ENCODE measurements around the gene SRRM3. TPM values are rescaled to one million over a fixed set of nuclear protein-coding genes. Genes with fewer than 3 reads are reported as not detected.

Gene SRRM3
- total RNA-seq, 1 experiment from 2014 or later, result 0.74 TPM

DNA sequence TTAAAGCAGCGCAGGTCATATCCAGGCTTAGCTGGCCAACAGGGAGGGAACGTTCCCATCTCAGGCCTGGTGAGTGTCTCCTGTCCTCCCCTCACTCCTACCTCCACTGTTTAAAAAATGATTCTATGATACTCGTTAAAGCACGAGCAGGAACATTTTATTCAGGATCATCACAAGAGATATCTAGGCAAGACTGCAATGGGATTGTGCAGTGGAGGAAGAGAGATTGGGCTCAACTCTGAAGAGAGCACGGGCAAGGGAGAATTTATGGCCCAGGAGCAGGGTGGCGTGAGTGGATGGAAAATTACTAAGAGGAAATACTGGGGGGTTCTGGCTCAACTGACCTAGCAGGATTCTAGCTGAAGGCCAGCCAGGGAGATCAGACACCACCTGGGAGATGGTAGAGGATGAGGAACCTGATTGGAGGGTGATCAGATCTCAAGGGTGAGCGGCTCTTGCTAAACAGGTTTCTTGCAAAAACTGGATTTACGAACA is 91.8 kb downstream of the SRRM3 start:
- CTCF ChIA-PET, result no interaction called here
- H3K4me1 ChIP-seq (replicated peaks; ENCODE audit: insufficient read depth), result peaks cover 75% of the 10 kb centered on the region
- intact Hi-C loops (cut with micrococcal nuclease; ENCODE audit: unreplicated experiment), result loop anchor here (5.0 kb wide), 2 partner anchors 206 to 246 kb away; partner anchors contain the start of genes MDH2 and STYXL1
- no peaks in the 10 kb centered on the region for H3K9me3 ChIP-seq (ENCODE audit: insufficient read depth, low read depth)
- no peaks in the 10 kb centered on the region for H3K36me3 ChIP-seq (ENCODE audit: low read depth)
- H3F3A ChIP-seq (ENCODE audit: insufficient read depth, low read depth), result peaks cover 74% of the 10 kb centered on the region
- DNase-seq, result peak; percentile 80 to 92
- POLR2A ChIA-PET (ENCODE audit: unreplicated experiment), result no interaction called here
- H3K27me3 ChIP-seq (ENCODE audit: insufficient read depth, low read depth), result no peaks in the 10 kb centered on the region
- H4K20me1 ChIP-seq (ENCODE audit: insufficient read depth), result no peaks in the 10 kb centered on the region
- TF ChIP-seq EZH2 (IDR thresholded peaks at IDR 0.05; ENCODE audit: low read depth), result no peak
- TF ChIP-seq, protein P1, sequence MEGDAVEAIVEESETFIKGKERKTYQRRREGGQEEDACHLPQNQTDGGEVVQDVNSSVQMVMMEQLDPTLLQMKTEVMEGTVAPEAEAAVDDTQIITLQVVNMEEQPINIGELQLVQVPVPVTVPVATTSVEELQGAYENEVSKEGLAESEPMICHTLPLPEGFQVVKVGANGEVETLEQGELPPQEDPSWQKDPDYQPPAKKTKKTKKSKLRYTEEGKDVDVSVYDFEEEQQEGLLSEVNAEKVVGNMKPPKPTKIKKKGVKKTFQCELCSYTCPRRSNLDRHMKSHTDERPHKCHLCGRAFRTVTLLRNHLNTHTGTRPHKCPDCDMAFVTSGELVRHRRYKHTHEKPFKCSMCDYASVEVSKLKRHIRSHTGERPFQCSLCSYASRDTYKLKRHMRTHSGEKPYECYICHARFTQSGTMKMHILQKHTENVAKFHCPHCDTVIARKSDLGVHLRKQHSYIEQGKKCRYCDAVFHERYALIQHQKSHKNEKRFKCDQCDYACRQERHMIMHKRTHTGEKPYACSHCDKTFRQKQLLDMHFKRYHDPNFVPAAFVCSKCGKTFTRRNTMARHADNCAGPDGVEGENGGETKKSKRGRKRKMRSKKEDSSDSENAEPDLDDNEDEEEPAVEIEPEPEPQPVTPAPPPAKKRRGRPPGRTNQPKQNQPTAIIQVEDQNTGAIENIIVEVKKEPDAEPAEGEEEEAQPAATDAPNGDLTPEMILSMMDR (conservative IDR thresholded peaks at IDR 0.05), result no peak
- H2AFZ ChIP-seq, result no peak overlapping the region
- H3K4me3 ChIP-seq, result no peak overlapping the region
- peak overlapping the region; percentile 80 for H3K4me2 ChIP-seq
- H3K79me2 ChIP-seq (ENCODE audit: low read depth), result no peaks in the 10 kb centered on the region
- H3K9me2 ChIP-seq (ENCODE audit: insufficient read depth), result no peaks in the 10 kb centered on the region
- H3K27ac ChIP-seq, result peak overlapping the region; percentile 93
- BruUV-seq (replicated peaks), result no TSS peak

DNA sequence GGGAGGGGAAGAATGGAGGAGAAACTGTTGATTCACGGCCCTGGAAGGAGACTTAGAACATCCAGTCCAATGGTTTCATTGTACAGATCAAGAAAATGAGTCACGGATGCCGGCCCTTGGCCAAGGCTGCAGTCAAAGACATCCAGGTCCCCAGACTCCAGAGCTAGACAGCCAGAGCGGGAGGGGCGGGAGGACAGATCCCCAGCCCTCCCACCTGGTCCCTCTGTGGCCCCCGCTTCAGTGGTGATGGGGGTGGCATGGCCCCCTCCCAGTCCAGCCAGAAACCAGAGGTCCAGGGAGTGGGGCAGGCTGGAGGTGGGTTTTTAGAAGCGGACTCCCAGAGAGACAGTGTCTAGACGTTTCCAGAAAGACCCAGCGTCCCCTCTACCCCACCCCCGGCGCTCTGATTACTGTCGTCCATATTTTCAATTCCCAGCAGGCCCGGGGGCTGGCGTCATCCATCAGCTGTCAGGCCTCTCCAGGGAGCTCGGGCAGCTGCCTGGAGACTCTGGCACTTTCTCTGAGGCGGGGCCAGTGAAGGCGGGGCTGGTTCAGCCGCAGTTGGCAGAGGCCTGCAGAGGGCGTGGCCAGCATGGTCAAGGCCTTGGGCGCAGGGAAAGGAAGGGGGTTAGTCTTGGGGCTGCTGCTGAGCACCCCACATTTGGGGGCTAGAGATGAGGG is 92.8 kb downstream of the SRRM3 start:
- H3K27me3 ChIP-seq (ENCODE audit: insufficient read depth, low read depth), result no peaks in the 10 kb centered on the region
- POLR2A ChIA-PET (ENCODE audit: unreplicated experiment), result interaction anchor here (0.5 to 0.6 kb wide), 2 partner anchors 212 to 1615 kb away, joined by 3 to 7 read pairs; no protein-coding TSS in a partner anchor
- H3K27ac ChIP-seq, result peak overlapping the region; percentile 93
- no peaks in the 10 kb centered on the region for H3K79me2 ChIP-seq (ENCODE audit: low read depth)
- no peaks in the 10 kb centered on the region for H3K9me3 ChIP-seq (ENCODE audit: insufficient read depth, low read depth)
- TF ChIP-seq, protein P1 (conservative IDR thresholded peaks at IDR 0.05), result no peak
- no peak for TF ChIP-seq EZH2 (IDR thresholded peaks at IDR 0.05; ENCODE audit: low read depth)
- no peak overlapping the region for H3K4me3 ChIP-seq
- peaks cover 80% of the 10 kb centered on the region for H3K4me1 ChIP-seq (replicated peaks; ENCODE audit: insufficient read depth)
- H3F3A ChIP-seq (ENCODE audit: insufficient read depth, low read depth), result peaks cover 72% of the 10 kb centered on the region
- H3K9me2 ChIP-seq (ENCODE audit: insufficient read depth), result no peaks in the 10 kb centered on the region
- no peaks in the 10 kb centered on the region for H3K36me3 ChIP-seq (ENCODE audit: low read depth)
- intact Hi-C loops (cut with micrococcal nuclease; ENCODE audit: unreplicated experiment), result loop anchor here (5.0 kb wide), 2 partner anchors 207 to 247 kb away; partner anchors contain the start of genes MDH2 and STYXL1
- DNase-seq, result peak; percentile 52 to 95
- CTCF ChIA-PET, result interaction anchor here (0.6 kb wide), 3 partner anchors 12 to 818 kb away, joined by 3 to 10 read pairs (median 5); no protein-coding TSS in a partner anchor
- no TSS peak for BruUV-seq (replicated peaks)
- no peaks in the 10 kb centered on the region for H4K20me1 ChIP-seq (ENCODE audit: insufficient read depth)
- no peak overlapping the region for H2AFZ ChIP-seq
- peak overlapping the region; percentile 80 for H3K4me2 ChIP-seq

DNA sequence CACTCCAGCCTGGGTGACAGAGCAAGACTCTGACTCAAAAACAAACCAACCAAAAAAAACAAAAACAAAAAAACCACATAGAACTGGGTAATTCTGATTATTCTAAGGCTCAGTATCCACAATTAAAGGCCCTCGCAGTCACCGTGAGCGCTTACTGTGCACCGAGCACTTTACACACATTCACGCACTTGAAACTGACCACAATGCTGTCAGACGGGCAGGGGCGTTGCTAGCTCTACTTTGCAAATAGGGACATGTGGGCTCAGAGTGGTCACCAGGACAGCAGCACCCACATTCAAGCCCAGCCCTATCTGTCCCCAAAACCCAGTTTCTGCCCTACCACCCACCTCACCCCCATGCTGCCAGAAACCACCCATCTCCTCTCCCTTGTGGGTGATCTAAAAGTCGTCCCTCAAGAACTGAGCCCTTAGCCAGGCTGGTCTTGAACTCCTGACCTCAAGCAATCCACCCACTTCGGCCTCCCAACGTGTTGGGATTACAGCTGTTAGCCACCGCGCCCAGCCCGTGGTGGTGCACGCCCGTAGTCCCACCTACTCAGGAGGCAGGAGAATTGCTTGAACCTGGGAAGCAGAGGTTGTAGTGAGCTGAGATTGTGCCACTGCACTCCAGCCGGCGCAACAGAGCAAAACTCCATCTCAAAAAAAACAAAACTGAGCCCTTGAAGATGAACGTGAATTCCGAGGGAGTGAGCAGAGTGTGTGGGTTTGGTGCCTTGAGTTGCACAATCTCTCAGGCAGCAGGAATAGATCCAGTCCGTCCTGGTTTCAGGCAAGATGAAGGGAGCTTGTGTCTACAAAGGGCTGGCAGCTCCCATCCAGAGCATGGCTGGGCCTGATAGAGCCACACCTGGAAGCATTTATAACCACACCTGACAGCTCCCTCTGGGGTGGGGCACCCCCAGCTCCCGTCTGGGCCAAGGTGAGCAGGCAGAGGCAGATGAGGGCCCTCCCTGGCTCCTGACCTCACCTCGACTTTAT is 95.3 kb downstream of the SRRM3 start:
- Histone ChIP-seq H3K27me3 (ENCODE audit: insufficient read depth, low read depth) (no peaks in the 10 kb centered on the region), H3K36me3 (ENCODE audit: low read depth) (no peaks in the 10 kb centered on the region), H3K79me2 (ENCODE audit: low read depth) (no peaks in the 10 kb centered on the region), H3K9me2 (ENCODE audit: insufficient read depth) (no peaks in the 10 kb centered on the region), H3F3A (ENCODE audit: insufficient read depth, low read depth) (peaks cover 80% of the 10 kb centered on the region), H3K4me3 (no peak overlapping the region), H3K4me2 (peak overlapping the region; percentile 54), H4K20me1 (ENCODE audit: insufficient read depth) (no peaks in the 10 kb centered on the region), H3K27ac (peak overlapping the region; percentile 67), H3K9me3 (ENCODE audit: insufficient read depth, low read depth) (no peaks in the 10 kb centered on the region), H3K4me1 (replicated peaks; ENCODE audit: insufficient read depth) (peaks cover 75% of the 10 kb centered on the region), H2AFZ (no peak overlapping the region)
- ChIA-PET CTCF (interaction anchor here (0.8 to 1.6 kb wide), 4 partner anchors 12 to 21 kb away, joined by 3 to 12 read pairs (median 4); no protein-coding TSS in a partner anchor), POLR2A (ENCODE audit: unreplicated experiment) (interaction anchor here (0.6 to 0.7 kb wide), 4 partner anchors 24 to 825 kb away, joined by 4 to 20 read pairs (median 8); no protein-coding TSS in a partner anchor)
- peak; percentile 90 to 94 for DNase-seq
- no peak for TF ChIP-seq EZH2 (IDR thresholded peaks at IDR 0.05; ENCODE audit: low read depth)
- TF ChIP-seq, protein P1 (conservative IDR thresholded peaks at IDR 0.05), result no peak
- BruUV-seq (replicated peaks), result no TSS peak
- intact Hi-C loops (cut with micrococcal nuclease; ENCODE audit: unreplicated experiment), result no loop called here

Measured in PC-9 (cell line).